Measurements from ENCODE around the gene FAM107B. TPM values are rescaled to one million over a fixed set of nuclear protein-coding genes. Genes with fewer than 3 reads are reported as not detected.
"Not testable (repeated sequence)": the region's sequence is repeated elsewhere in the genome, so short reads cannot be mapped to it uniquely, and the experiment has no call there.

Gene FAM107B
- polyA plus RNA-seq, 1 donor, result 44.0 TPM

GRCh38 chr10:14697281-14697680, 77.4 kb downstream of the FAM107B start:
- Histone ChIP-seq H3K27me3 (ENCODE audit: control insufficient read depth, insufficient read depth, low read length) (peaks cover 24% of the 10 kb centered on the region), H3K27ac (ENCODE audit: low read length) (no peak overlapping the region), H3K9me3 (ENCODE audit: control insufficient read depth, low read depth, low read length) (peaks cover 6% of the 10 kb centered on the region), H3K36me3 (ENCODE audit: control insufficient read depth, insufficient read depth, low read length) (no peaks in the 10 kb centered on the region), H3K4me3 (ENCODE audit: low read length) (no peak overlapping the region), H3K4me1 (ENCODE audit: control insufficient read depth, insufficient read depth, low read length) (peaks cover 4% of the 10 kb centered on the region)
- DNase-seq, result no peak
- WGBS (ENCODE audit: insufficient coverage, low lambda C conversion rate), result 90% methylated on average over 2 of the region's 5 CpGs

GRCh38 chr10:14696821-14697220, 77.9 kb downstream of the FAM107B start:
- no peak overlapping the region for H3K4me3 ChIP-seq (ENCODE audit: low read length)
- no peak overlapping the region for H3K27ac ChIP-seq (ENCODE audit: low read length)
- H3K4me1 ChIP-seq (ENCODE audit: control insufficient read depth, insufficient read depth, low read length), result peaks cover 7% of the 10 kb centered on the region
- peaks cover 6% of the 10 kb centered on the region for H3K9me3 ChIP-seq (ENCODE audit: control insufficient read depth, low read depth, low read length)
- no CpG with 5 or more reads among the region's 5 CpGs for WGBS (ENCODE audit: insufficient coverage, low lambda C conversion rate)
- DNase-seq, result no peak
- no peaks in the 10 kb centered on the region for H3K36me3 ChIP-seq (ENCODE audit: control insufficient read depth, insufficient read depth, low read length)
- peaks cover 24% of the 10 kb centered on the region for H3K27me3 ChIP-seq (ENCODE audit: control insufficient read depth, insufficient read depth, low read length)

- no peak for DNase-seq
- peaks cover 24% of the 10 kb centered on the region for H3K27me3 ChIP-seq (ENCODE audit: control insufficient read depth, insufficient read depth, low read length)
- no peak overlapping the region for H3K4me3 ChIP-seq (ENCODE audit: low read length)
- peaks cover 6% of the 10 kb centered on the region for H3K9me3 ChIP-seq (ENCODE audit: control insufficient read depth, low read depth, low read length)
- no peaks in the 10 kb centered on the region for H3K36me3 ChIP-seq (ENCODE audit: control insufficient read depth, insufficient read depth, low read length)
- H3K4me1 ChIP-seq (ENCODE audit: control insufficient read depth, insufficient read depth, low read length), result peaks cover 7% of the 10 kb centered on the region
- H3K27ac ChIP-seq (ENCODE audit: low read length), result no peak overlapping the region
- 80% methylated on average over 2 of the region's 3 CpGs for WGBS (ENCODE audit: insufficient coverage, low lambda C conversion rate)
Measured at GRCh38 chr10:14695847-14696480, 78.7 kb downstream of the FAM107B start.

DNA sequence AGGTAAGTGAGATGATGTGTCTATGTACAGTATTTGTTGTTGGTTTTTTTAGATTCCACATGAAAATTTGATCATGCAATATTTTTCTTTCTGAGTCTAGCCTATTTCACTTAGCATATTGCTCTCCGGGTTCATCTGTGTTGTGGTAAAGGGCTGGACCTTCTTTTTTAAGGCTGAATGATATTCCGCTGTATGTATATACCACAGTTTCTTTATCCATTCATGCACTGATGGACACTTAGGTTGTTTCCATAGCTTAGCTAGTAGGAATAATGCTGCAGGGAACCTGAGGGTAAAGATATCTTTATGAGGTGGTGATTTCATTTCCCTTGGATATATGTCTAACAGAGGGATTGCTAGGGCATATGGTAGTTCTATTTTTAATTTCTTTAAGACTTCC, 80.8 kb downstream of the FAM107B start:
- H3K9me3 ChIP-seq (ENCODE audit: control insufficient read depth, low read depth, low read length), result no peaks in the 10 kb centered on the region
- H3K27ac ChIP-seq (ENCODE audit: low read length), result no peak overlapping the region
- DNase-seq, result no peak
- H3K4me1 ChIP-seq (ENCODE audit: control insufficient read depth, insufficient read depth, low read length), result peaks cover 7% of the 10 kb centered on the region
- no peaks in the 10 kb centered on the region for H3K36me3 ChIP-seq (ENCODE audit: control insufficient read depth, insufficient read depth, low read length)
- 100% methylated on average over 1 of the region's 2 CpGs for WGBS (ENCODE audit: insufficient coverage, low lambda C conversion rate)
- H3K4me3 ChIP-seq (ENCODE audit: low read length), result no peak overlapping the region
- peaks cover 24% of the 10 kb centered on the region for H3K27me3 ChIP-seq (ENCODE audit: control insufficient read depth, insufficient read depth, low read length)

DNA sequence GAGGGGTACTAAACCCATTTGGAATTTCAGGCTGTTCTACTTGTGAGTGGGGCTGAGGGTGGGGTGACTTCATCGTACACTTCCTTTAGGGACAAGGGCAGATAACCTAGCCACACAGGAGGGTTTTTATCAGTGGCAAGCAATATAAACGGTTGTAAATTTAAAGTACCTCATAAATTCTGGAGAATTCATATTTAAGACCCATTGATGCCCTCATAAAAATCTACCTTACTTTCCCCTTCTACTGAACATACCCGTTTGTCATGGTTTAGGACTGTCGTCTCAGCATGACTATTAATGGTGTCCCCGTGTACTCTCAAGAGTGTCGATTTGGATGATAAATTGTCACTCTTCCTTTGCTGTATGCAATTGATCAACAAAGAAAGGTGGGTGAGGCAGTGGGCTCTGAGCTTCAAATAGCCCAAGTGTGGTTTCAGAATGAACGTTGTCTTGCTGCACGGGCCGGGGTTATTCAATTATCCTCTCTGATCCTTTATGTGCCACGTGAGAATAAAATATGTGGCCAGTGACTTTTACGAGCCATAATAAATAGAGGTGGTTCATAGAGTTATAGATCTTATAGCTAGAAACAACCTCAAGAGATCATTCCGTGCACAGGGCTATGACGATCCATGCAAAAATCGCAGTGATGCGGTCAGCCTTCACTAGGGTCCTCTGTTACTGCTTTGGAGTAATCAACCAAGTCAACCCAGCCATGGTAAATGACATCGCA, 82.2 kb downstream of the FAM107B start:
- H3K27me3 ChIP-seq (ENCODE audit: control insufficient read depth, insufficient read depth, low read length), result peaks cover 23% of the 10 kb centered on the region
- H3K4me1 ChIP-seq (ENCODE audit: control insufficient read depth, insufficient read depth, low read length), result peaks cover 7% of the 10 kb centered on the region
- H3K4me3 ChIP-seq (ENCODE audit: low read length), result no peak overlapping the region
- no peak overlapping the region for H3K27ac ChIP-seq (ENCODE audit: low read length)
- no peaks in the 10 kb centered on the region for H3K36me3 ChIP-seq (ENCODE audit: control insufficient read depth, insufficient read depth, low read length)
- H3K9me3 ChIP-seq (ENCODE audit: control insufficient read depth, low read depth, low read length), result no peaks in the 10 kb centered on the region
- WGBS (ENCODE audit: insufficient coverage, low lambda C conversion rate), result 15% methylated on average over 4 of the region's 16 CpGs
- DNase-seq, result peak in 1 of 2 donors; percentile 47

DNA sequence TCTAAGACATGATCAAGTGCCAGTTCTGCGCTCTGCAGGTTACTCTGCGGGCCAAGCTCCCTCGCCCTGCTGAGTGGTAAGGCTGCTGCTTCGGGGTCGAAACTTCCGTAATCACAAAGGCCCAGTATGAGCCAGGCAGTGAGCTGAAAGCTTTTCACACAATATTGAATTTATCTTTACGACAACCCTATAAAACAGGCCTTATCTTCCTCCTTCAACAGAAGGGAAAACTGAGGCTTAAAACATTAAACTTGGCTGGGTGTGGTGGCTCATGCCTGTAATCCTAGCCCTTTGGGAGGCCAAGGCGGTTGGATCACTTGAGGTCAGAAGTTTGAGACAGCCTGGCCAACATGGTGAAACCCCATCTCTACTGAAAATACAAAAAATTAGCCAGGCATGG, 83.3 kb downstream of the FAM107B start:
- Histone ChIP-seq H3K4me1 (ENCODE audit: control insufficient read depth, insufficient read depth, low read length) (peaks cover 7% of the 10 kb centered on the region), H3K9me3 (ENCODE audit: control insufficient read depth, low read depth, low read length) (no peaks in the 10 kb centered on the region), H3K27me3 (ENCODE audit: control insufficient read depth, insufficient read depth, low read length) (peaks cover 17% of the 10 kb centered on the region), H3K36me3 (ENCODE audit: control insufficient read depth, insufficient read depth, low read length) (no peaks in the 10 kb centered on the region), H3K27ac (ENCODE audit: low read length) (no peak overlapping the region), H3K4me3 (ENCODE audit: low read length) (no peak overlapping the region)
- DNase-seq, result peak in 1 of 2 donors; percentile 59
- no CpG with 5 or more reads among the region's 8 CpGs for WGBS (ENCODE audit: insufficient coverage, low lambda C conversion rate)

DNA sequence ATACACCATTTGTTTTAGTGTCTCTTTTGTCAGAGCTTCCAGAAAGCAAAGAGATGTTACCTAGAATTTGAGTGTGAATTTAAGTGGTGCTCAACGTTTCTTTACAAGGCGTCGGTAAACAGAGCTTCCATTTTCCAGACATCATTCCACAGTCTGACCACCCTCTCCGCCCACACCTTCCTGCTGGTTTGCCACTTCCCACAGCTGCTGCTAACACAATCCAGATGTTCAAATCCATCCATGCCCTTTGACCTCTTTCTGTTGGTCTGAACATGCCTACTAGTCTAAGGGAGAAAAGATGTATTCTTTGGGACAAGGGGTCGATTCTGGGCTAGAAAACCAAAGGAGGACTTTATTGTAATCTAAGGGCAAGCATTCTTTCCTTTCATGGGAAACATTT, 86.1 kb downstream of the FAM107B start:
- peaks cover 7% of the 10 kb centered on the region for H3K4me1 ChIP-seq (ENCODE audit: control insufficient read depth, insufficient read depth, low read length)
- H3K9me3 ChIP-seq (ENCODE audit: control insufficient read depth, low read depth, low read length), result no peaks in the 10 kb centered on the region
- peaks cover 11% of the 10 kb centered on the region for H3K27me3 ChIP-seq (ENCODE audit: control insufficient read depth, insufficient read depth, low read length)
- no peaks in the 10 kb centered on the region for H3K36me3 ChIP-seq (ENCODE audit: control insufficient read depth, insufficient read depth, low read length)
- WGBS (ENCODE audit: insufficient coverage, low lambda C conversion rate), result no CpG with 5 or more reads among the region's 5 CpGs
- H3K4me3 ChIP-seq (ENCODE audit: low read length), result no peak overlapping the region
- no peak for DNase-seq
- no peak overlapping the region for H3K27ac ChIP-seq (ENCODE audit: low read length)

- WGBS (ENCODE audit: insufficient coverage, low lambda C conversion rate), result no CpG with 5 or more reads among the region's 7 CpGs
- not testable (repeated sequence) for DNase-seq; H3K36me3 ChIP-seq (ENCODE audit: control insufficient read depth, insufficient read depth, low read length); H3K4me3 ChIP-seq (ENCODE audit: low read length); H3K9me3 ChIP-seq (ENCODE audit: control insufficient read depth, low read depth, low read length); H3K27ac ChIP-seq (ENCODE audit: low read length); H3K4me1 ChIP-seq (ENCODE audit: control insufficient read depth, insufficient read depth, low read length)
- H3K27me3 ChIP-seq (ENCODE audit: control insufficient read depth, insufficient read depth, low read length), result peaks cover 11% of the 10 kb centered on the region
Measured at GRCh38 chr10:14688189-14688588, 86.5 kb downstream of the FAM107B start.

GRCh38 chr10:14687340-14687739, 87.4 kb downstream of the FAM107B start:
- WGBS (ENCODE audit: insufficient coverage, low lambda C conversion rate), result no CpG with 5 or more reads among the region's 1 CpG
- no peak overlapping the region for H3K4me3 ChIP-seq (ENCODE audit: low read length)
- peaks cover 11% of the 10 kb centered on the region for H3K27me3 ChIP-seq (ENCODE audit: control insufficient read depth, insufficient read depth, low read length)
- no peaks in the 10 kb centered on the region for H3K9me3 ChIP-seq (ENCODE audit: control insufficient read depth, low read depth, low read length)
- no peak overlapping the region for H3K27ac ChIP-seq (ENCODE audit: low read length)
- H3K36me3 ChIP-seq (ENCODE audit: control insufficient read depth, insufficient read depth, low read length), result no peaks in the 10 kb centered on the region
- DNase-seq, result no peak
- H3K4me1 ChIP-seq (ENCODE audit: control insufficient read depth, insufficient read depth, low read length), result peaks cover 4% of the 10 kb centered on the region

GRCh38 chr10:14686356-14686755, 88.3 kb downstream of the FAM107B start:
- Histone ChIP-seq H3K4me3 (ENCODE audit: low read length) (no peak overlapping the region), H3K27me3 (ENCODE audit: control insufficient read depth, insufficient read depth, low read length) (peaks cover 11% of the 10 kb centered on the region), H3K4me1 (ENCODE audit: control insufficient read depth, insufficient read depth, low read length) (no peaks in the 10 kb centered on the region), H3K36me3 (ENCODE audit: control insufficient read depth, insufficient read depth, low read length) (no peaks in the 10 kb centered on the region), H3K27ac (ENCODE audit: low read length) (no peak overlapping the region), H3K9me3 (ENCODE audit: control insufficient read depth, low read depth, low read length) (no peaks in the 10 kb centered on the region)
- 100% methylated on average over 1 of the region's 5 CpGs for WGBS (ENCODE audit: insufficient coverage, low lambda C conversion rate)
- no peak for DNase-seq

DNA sequence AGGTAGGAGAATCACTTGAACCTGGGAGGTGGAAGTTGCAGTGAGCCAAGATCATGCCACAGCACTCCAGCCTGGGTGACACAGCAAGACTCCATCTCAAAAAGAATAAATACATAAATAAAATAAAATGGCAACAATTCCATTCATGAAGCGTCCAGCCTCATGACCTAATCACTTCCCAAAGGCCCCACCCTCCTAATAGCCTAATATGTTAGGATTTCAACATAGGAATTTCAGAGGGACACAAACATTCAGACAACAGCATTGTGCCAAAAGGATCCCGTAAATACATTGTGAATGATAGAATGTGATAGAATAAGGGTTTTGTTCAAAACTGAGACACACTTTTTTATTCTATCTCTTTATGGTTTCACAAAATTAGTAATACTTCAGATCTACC, 90.3 kb downstream of the FAM107B start:
- Histone ChIP-seq H3K4me1 (ENCODE audit: control insufficient read depth, insufficient read depth, low read length) (no peaks in the 10 kb centered on the region), H3K9me3 (ENCODE audit: control insufficient read depth, low read depth, low read length) (no peaks in the 10 kb centered on the region), H3K4me3 (ENCODE audit: low read length) (no peak overlapping the region), H3K27ac (ENCODE audit: low read length) (no peak overlapping the region), H3K36me3 (ENCODE audit: control insufficient read depth, insufficient read depth, low read length) (no peaks in the 10 kb centered on the region), H3K27me3 (ENCODE audit: control insufficient read depth, insufficient read depth, low read length) (peaks cover 6% of the 10 kb centered on the region)
- WGBS (ENCODE audit: insufficient coverage, low lambda C conversion rate), result 86% methylated on average over 1 of the region's 2 CpGs
- no peak for DNase-seq

Measured in large intestine (tissue), 3 donors.